ENCODE data around the gene OCRL. TPM values are rescaled to one million over a fixed set of nuclear protein-coding genes. Genes with fewer than 3 reads are reported as not detected.
A peak's percentile ranks its signal among the peaks of the same experiment; 100 is the strongest.

Gene OCRL
- total and polyA plus RNA-seq, 3 donors from 2014 or later = 67.9 to 94.1 (median 88.2) TPM

DNA sequence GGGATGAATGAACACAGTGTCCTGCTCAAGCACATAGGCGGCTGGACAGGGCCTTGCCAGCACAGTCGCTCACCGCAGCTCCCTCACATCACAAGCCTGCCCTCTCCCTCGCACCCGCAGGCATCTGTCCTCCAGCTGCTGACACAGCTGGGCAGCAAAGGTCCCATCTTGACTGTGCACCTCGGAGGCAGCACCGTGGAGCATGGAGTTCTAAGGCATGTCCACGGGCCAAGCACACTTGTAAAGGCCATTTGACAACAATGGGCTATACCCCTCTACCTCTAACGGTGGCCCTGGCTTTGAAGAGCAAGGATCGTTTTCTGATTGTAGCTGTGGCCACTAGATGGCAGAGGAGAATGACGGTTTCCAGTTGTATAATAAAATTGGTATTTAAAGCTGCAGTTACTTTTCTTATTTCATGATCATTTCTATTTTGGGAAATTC lies 60.9 kb downstream of the OCRL start:
- H3K36me3 ChIP-seq (ENCODE audit: low read depth, missing control alignments) = no peaks in the 10 kb centered on the region
- intact Hi-C loops (cut with DNase I; ENCODE audit: low total_unique reads) = no loop called here
- no peak for TF ChIP-seq POLR2A (IDR thresholded peaks at IDR 0.05)
- TF ChIP-seq, protein P1, sequence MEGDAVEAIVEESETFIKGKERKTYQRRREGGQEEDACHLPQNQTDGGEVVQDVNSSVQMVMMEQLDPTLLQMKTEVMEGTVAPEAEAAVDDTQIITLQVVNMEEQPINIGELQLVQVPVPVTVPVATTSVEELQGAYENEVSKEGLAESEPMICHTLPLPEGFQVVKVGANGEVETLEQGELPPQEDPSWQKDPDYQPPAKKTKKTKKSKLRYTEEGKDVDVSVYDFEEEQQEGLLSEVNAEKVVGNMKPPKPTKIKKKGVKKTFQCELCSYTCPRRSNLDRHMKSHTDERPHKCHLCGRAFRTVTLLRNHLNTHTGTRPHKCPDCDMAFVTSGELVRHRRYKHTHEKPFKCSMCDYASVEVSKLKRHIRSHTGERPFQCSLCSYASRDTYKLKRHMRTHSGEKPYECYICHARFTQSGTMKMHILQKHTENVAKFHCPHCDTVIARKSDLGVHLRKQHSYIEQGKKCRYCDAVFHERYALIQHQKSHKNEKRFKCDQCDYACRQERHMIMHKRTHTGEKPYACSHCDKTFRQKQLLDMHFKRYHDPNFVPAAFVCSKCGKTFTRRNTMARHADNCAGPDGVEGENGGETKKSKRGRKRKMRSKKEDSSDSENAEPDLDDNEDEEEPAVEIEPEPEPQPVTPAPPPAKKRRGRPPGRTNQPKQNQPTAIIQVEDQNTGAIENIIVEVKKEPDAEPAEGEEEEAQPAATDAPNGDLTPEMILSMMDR (IDR thresholded peaks at IDR 0.05) = peak in 2 of 3 experiments; percentile 39 to 61
- H3K27ac ChIP-seq = peak overlapping the region in 1 of 2 donors; percentile 26
- H3K4me1 ChIP-seq = no peaks in the 10 kb centered on the region
- no peaks in the 10 kb centered on the region for H3K9me3 ChIP-seq
- H3K27me3 ChIP-seq = no peaks in the 10 kb centered on the region
- DNase-seq = peak; percentile 50
- WGBS, 2 donors = 27 to 50% methylated on average over 6 to 11 of the region's 11 CpGs
- no peak overlapping the region for H3K4me3 ChIP-seq

GRCh38 chrX:129606918-129607317 lies 66.9 kb downstream of the OCRL start:
- Histone ChIP-seq H3K4me1 (no peaks in the 10 kb centered on the region), H3K36me3 (ENCODE audit: low read depth, missing control alignments) (no peaks in the 10 kb centered on the region), H3K27me3 (no peaks in the 10 kb centered on the region), H3K27ac (no peak overlapping the region), H3K9me3 (no peaks in the 10 kb centered on the region), H3K4me3 (no peak overlapping the region)
- no peak for TF ChIP-seq POLR2A (IDR thresholded peaks at IDR 0.05)
- TF ChIP-seq, protein P1 (IDR thresholded peaks at IDR 0.05) = peak; percentile 57 to 63 (median 62)
- intact Hi-C loops (cut with DNase I; ENCODE audit: low total_unique reads) = no loop called here
- 15 to 31% methylated on average over 5 of the region's 5 CpGs for WGBS, 2 donors
- DNase-seq = peak; percentile 74

GRCh38 chrX:129608496-129608895 lies 68.4 kb downstream of the OCRL start:
- intact Hi-C loops (cut with DNase I; ENCODE audit: low total_unique reads) = no loop called here
- H3K9me3 ChIP-seq = no peaks in the 10 kb centered on the region
- DNase-seq = no peak
- TF ChIP-seq, protein P1 (IDR thresholded peaks at IDR 0.05) = no peak
- TF ChIP-seq POLR2A (IDR thresholded peaks at IDR 0.05) = no peak
- no peaks in the 10 kb centered on the region for H3K36me3 ChIP-seq (ENCODE audit: low read depth, missing control alignments)
- no peak overlapping the region for H3K27ac ChIP-seq
- H3K4me1 ChIP-seq = no peaks in the 10 kb centered on the region
- H3K27me3 ChIP-seq = no peaks in the 10 kb centered on the region
- no peak overlapping the region for H3K4me3 ChIP-seq
- 85 to 100% methylated on average over 2 to 3 of the region's 3 CpGs for WGBS, 2 donors

GRCh38 chrX:129609395-129609794 lies 69.3 kb downstream of the OCRL start:
- no peak for DNase-seq
- TF ChIP-seq, protein P1 (IDR thresholded peaks at IDR 0.05) = no peak
- no peak for TF ChIP-seq POLR2A (IDR thresholded peaks at IDR 0.05)
- H3K4me3 ChIP-seq = no peak overlapping the region
- no peaks in the 10 kb centered on the region for H3K9me3 ChIP-seq
- H3K27me3 ChIP-seq = no peaks in the 10 kb centered on the region
- 80 to 86% methylated on average over 1 of the region's 1 CpG for WGBS, 2 donors
- no peak overlapping the region for H3K27ac ChIP-seq
- intact Hi-C loops (cut with DNase I; ENCODE audit: low total_unique reads) = no loop called here
- H3K4me1 ChIP-seq = no peaks in the 10 kb centered on the region
- H3K36me3 ChIP-seq (ENCODE audit: low read depth, missing control alignments) = no peaks in the 10 kb centered on the region

- TF ChIP-seq, protein P1 (IDR thresholded peaks at IDR 0.05) = no peak
- TF ChIP-seq POLR2A (IDR thresholded peaks at IDR 0.05) = no peak
- no peaks in the 10 kb centered on the region for H3K4me1 ChIP-seq
- 77 to 82% methylated on average over 2 of the region's 2 CpGs for WGBS, 2 donors
- H3K27me3 ChIP-seq = no peaks in the 10 kb centered on the region
- no peaks in the 10 kb centered on the region for H3K36me3 ChIP-seq (ENCODE audit: low read depth, missing control alignments)
- no peaks in the 10 kb centered on the region for H3K9me3 ChIP-seq
- no peak for DNase-seq
- intact Hi-C loops (cut with DNase I; ENCODE audit: low total_unique reads) = no loop called here
- H3K4me3 ChIP-seq = no peak overlapping the region
- H3K27ac ChIP-seq = no peak overlapping the region
These were observed 72.3 kb downstream of the OCRL start for GRCh38 chrX:129612396-129612795.

Measured in testis (tissue), 3 donors.